IPS DF 4.7 (cell line): ENCODE measurements around the gene AGO1.

Experiments used
- DNase-seq: peaks from one replicate; pipeline ENCODE4 v3.0.0-alpha.2; 2013; ENCODE audit warnings: low spot score; ENCODE audit errors: extremely low read depth

AGO1 gene

DNA sequence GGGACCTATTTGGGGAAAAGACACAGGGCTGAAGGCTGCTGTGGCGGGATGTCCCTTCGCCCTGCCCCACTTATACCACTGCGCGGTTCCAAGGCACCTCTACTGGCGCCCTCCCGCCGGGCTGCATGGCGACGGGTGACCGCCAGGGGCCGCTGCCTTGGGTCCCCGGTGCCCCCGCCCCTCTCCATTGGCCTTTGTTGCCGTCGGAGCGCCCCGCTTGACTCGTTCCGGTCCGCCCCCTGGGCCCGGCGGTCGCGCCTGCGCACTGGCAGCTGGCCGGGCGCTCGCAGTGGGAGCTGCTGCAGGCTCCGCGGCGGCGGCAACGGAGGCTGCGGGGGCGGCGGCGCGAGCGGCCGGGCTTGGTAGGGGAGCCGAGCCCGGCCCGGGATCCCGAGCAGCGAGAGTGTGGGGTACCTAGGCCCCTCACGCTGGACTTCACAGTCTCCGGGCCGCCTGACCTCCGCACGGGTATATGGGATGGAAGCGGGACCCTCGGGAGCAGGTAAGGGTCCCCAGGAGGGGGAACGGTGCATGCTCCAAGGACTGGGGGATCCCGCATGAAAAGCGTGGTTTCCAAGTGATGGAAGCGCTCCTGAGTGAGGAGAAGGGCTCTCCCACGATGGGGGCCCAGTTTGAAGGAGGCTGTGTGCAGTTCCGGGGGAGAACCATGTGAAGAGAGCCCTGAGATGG is at the start of gene AGO1:
TSS of gene AGO1 (plus strand) at position 265 of the 690 bp plus-strand sequence. CDS start at position 478, 213 bp downstream.
- DNase-seq = no peak

DNA sequence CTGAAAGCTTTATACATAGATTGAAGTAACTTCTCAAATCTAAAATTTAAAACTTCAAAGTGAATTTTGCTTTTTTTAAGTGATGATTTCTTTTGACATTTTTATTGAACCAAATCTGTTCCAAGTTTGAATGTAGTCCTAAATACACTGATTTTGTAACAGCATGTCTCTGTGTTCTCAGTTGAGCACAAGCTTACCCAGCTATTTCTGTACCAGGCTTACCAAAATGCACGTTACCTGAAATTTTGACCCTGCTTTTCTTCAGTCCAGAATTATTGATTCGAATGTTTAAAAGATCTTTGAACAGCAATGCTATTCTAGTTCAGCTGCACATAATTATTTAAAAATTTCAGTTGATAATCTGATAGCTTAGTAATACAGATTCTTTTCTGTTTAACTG is 49.6 kb upstream of the AGO1 start:
- DNase-seq = no peak

DNA sequence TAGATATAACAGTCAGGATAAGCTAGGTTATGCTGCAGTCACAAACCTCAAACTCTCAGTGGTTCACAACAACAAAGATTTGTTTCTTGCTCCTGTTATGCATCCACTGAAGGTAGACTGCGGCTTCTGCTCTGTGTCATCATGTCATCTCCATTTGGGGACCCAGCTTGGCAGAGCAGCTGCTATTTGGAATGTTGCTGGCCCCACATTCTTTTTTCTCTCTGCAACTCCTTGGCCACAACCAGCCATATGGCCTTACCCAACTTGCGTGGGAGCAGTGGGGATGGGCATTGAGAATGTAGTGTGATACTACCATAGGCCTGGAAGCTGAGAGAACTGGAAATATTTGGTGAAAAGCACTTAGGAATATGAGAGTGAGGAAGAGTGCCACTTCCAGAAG is 48.8 kb upstream of the AGO1 start:
- no peak for DNase-seq

DNA sequence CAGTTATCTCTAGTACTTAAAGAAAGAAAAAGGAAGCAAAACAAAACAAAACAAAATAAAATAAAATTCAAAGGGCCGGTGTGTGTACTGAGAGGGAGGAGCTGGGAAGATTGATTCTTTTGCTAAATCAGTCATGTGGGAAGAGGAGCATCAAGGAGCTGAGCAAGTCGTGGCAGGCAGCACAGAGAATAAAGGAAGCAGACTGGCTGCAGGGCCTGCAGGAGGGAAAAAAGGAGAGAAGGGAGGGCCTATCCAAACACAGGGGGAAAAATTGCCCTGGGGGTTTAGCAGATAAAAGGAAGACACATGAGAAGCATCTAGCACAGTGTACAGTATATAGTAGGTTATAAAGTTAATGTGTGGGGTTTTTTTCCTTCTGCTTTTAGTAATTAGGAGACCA is 47.6 kb upstream of the AGO1 start:
- no peak for DNase-seq

DNA sequence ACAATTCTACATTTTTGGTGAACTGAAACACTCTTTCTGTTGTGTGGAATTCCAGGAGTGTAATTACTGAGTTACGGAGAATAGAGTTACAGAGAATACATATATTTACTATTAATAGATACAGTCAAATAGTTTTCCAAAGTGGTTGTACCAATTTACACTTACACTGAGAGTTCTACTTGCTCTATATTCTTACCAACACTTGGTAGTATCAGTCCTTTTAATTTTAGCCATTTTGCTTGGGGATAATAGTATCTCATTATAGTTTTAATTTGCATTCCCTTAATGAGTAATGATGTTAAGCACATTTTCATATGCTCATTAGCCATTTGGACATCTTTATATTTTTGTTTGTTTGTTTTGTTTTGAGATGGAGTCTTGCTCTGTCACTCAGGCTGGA is 46.3 kb upstream of the AGO1 start:
- no peak for DNase-seq

DNA sequence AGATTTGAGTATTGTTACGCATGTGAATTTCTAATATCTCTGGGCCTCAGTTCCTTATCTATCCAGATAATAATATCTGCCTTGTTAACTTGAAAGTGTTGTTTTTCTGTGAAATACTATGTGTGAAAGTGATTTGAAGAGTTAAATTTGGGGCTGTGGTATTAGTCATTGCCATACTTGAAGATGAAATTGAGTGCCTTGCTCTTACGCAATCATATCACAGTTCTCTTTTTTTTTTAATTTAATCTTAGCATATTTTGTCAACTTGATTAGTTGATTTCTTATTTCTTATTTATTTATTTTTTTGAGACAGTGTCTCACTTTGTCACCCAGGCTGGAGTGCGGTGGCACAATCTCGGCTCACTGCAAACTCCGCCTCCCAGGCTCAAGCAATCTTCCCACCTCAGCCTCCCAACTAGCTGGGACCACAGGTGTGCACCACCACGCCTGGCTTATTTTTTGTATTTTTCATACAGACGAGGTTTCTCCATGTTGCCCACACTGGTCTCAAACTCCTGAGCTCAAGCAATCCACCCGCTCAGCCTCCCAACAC is 44.2 kb upstream of the AGO1 start:
- no peak for DNase-seq

DNA sequence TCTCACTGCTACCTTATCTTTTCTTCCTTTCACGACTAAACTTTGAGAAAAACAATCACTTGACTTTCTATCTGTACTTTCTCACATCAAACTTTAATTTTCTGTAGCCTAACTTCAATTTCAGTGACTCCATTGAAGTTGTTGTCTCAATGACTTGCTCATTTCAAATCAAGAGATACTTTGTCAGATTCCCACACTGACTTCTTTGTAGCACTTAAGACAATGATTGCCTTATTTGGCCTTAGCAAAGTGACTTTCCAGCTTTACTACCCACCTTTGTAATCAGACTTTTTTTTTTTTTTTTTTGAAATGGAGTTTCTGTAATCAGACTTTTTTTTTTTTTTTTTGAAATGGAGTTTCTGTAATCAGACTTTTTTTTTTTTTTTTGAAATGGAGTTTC is 38.2 kb upstream of the AGO1 start:
- DNase-seq = no peak

DNA sequence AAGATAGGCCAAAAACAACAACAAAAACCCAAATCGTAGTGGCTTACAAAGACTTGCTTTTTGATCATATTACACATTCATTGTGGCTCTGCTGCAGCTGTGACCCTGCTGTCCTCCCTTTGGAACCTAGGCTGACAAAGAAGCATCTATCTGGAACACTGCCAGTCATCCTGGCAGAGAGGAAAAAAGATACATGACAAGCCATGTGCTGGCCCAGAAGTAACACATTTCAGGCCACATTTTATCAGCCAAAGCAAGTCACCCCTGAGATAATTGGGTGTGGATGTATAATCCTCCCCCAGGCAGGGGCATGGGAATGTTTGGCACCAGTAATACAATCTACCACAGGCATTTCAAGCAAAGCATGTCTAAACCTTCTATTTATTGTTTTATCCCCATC is 37.2 kb upstream of the AGO1 start:
- DNase-seq = no peak

DNA sequence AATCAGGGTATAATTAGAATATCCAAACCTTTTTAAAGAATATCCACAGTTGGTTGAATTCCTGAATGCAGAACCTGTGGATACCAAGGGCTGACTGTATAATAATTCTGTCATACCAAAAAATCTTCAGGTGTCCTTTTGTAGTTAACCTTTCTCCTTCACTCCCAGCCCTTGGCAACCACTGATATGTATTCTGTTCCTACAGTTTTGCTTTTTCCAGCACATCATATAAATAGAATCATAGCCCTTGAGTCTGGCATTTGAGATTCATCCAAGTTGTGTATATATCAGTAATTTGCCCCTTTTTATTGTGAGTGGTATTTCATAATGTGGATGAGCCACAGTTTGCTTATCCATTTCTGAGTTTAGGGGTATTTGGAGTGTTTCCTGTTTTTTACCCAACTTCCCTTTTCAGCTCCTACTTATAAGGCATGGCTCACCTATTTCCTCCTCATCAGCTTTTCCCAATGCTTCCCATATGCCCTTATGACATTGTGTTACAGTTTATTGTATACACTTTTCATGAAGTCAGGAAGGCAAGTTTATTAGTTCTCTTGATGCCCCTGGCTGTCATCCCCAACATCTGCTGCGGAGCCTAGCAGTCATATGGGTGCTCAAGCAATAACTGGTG is 35.0 kb upstream of the AGO1 start:
- DNase-seq = no peak

DNA sequence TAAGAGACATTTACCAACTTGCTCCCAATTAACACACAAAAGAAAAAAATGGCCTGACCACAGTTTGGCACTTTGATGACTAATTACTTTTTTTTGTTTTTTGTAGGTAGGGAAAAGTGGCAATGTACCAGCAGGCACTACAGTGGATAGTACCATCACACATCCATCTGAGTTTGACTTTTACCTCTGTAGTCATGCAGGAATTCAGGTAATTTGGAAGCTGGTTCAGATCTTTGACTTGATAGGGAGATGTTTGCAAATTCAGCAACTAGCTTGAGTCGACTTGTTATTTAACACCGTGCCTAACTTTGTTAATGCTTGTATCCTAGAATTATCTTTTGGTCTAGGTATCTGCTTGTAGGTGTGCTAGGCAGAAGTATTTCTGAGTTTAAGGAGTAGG is 33.0 kb upstream of the AGO1 start:
- peak; percentile 14 for DNase-seq

DNA sequence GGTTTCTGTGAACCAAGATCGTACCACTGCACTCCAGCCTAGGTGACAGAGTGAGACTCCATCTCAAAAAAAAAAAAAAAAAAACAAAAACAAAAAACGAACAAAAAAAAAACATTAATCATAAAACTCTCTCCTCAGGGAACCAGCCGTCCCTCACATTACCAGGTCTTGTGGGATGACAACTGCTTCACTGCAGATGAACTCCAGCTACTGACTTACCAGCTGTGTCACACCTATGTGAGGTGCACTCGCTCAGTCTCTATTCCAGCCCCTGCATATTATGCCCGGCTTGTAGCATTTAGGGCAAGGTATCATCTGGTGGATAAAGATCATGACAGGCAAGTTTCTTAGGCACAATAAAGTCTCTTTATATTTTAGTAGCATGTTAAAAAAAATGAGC is 32.3 kb upstream of the AGO1 start:
- DNase-seq = no peak

DNA sequence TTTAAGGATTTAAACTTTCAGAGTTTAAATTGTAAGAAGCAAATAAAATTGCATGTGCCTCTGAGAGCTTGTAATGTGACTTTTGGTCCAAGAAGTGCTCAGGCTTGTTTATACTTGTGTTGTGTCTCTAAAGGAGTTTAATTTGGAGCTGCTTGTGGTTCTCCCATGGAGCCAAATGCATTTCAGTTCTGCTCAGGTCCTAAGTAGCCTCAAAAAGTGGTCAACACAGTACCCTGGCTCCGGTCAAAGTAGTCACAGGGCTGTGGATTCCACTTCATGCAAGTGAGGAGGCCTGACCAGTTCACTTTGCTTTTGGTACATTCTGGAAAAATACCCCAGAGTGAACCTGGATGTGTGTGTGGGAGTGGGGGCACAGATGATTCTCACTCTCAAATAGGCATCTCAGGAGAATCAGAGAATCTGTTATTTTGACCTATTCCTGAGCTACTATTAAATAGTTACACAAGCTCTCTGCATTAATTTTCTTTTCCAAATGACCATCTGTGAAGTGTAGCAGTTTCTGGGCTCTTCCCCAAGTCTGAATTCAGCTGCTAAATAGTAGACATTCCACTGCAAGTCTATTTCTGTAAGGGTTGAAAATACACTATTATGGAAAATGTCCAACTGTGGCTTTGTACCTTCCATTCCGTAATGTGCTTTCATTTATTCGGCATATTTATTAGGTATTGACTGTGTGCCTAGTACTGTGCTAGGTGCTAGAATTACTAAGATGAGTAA is 31.7 kb upstream of the AGO1 start:
- DNase-seq = no peak

DNA sequence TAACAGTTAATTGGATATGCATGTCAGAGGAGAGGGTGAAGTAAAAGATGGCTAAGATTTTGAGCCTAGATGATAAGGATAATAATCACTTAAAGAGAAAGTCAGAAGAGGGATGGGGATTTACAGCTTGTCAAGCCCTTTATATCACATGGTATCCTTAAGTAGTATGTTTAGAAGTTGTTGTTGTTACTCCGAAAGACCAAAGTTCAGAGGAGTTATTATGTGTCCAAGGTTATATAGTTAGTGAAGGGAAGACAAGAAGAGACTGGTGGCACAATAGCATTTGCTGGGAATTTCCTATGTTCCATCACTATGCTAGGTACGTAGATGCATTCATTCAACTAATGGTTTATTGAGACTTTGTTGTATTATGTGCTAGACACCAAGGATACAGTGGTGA is 30.8 kb upstream of the AGO1 start:
- DNase-seq = no peak

DNA sequence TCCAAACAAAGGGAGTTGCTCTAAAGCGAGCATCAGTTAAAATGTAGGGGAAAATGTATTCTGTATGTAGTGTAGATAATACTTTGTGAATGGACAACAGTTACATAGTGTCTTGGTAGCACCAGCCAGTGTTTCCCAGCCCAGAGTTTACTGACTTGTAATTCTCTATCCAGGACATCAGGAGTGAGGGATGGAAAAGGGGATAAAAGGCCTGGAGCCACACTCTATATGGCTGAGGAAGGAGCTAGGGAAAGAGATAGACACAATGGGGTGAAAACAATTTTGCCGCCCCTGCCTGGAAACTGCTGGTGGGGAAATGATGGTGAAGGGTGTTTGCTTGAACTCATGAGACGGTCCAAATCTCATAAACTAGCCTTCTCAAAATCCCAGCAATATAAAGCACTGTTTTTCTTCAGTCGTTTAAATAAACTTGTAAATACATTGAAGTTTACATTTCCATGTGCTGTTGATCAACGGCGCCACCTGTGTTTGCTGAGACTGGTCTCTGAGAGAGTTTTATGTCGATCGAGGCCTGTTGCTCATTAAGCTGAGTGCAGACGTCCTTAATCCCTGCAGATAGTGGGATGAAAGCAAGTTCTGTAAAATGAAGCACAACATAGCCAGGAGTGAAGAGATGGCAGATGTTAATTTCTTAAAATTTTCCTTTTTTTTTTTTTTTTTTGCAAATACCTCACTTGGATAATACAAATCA is 27.9 kb upstream of the AGO1 start:
- DNase-seq = no peak

DNA sequence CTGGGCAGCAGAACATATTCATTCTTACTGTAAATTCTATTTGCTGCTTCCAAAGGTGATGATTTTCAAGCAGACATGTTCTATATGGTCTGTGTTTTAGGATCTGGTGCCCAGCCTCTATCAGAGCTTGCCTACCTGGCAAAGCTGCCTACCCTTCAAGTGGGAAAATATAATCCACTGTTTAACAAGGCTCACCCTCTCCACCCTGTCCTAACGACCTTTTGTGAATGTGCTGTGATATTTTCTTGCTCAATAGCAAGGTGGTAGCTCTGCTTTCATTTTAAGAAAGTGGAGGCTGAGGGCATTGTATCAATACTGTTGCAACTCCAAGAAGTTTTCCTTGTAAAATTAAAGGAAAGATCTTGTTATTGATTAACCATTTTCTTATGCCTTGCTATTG is 26.0 kb upstream of the AGO1 start:
- no peak for DNase-seq

DNA sequence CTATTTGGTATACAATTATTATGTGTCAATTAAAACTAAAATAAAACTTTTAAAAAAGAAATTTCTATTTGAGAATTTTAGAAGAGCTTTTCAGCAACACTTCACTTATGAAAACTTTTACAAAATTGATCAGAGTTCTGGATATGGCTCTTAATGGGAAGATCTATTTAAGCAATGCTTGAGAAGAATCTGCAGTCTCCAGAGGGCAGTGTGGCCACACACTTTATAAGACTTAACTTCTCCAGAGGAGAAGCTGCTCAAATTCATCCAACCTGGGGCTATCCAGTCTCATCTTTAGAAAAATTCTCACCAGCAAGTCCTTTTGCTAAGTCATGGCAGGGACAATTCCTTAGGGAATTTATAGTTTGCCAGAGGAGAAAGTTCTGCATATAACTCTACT is 25.2 kb upstream of the AGO1 start:
- DNase-seq = no peak

DNA sequence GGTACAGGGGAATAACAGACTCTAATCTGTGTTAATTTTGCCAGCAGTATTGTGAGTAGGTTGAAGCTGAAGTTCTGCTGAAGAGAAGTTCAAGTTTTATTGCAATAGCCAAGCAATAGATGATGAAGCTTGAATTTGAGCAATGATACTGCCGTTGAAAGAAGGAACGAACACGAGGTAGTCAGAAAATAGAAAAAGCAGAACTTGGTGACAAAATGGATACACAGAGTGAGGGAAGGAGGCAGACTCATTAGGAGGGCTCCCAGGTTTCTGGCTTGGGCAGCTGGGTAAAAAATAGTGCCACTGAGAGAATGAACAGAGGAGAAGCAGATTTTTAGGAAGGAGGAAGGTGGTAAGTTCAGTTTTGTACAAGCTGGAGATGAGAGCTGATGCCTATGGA is 22.3 kb upstream of the AGO1 start:
- DNase-seq = no peak

DNA sequence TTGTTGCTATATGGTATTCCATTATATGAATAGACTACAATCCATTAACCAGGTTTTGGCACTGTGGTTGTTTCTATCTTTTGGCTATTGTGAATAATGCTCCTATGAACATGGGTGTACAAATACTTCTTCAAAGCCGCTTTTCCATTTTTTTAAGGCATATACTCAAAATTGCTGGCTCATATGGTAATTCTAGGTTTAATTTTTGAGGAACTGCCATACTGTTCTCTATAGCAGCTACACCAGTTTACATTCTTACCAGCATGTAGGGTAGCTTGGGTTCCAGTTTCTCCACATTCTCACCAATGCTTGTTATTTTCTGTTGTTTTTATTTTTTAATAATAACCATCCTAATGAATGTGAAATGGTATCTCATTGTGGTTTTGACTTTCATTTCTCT is 19.9 kb upstream of the AGO1 start:
- DNase-seq = no peak

DNA sequence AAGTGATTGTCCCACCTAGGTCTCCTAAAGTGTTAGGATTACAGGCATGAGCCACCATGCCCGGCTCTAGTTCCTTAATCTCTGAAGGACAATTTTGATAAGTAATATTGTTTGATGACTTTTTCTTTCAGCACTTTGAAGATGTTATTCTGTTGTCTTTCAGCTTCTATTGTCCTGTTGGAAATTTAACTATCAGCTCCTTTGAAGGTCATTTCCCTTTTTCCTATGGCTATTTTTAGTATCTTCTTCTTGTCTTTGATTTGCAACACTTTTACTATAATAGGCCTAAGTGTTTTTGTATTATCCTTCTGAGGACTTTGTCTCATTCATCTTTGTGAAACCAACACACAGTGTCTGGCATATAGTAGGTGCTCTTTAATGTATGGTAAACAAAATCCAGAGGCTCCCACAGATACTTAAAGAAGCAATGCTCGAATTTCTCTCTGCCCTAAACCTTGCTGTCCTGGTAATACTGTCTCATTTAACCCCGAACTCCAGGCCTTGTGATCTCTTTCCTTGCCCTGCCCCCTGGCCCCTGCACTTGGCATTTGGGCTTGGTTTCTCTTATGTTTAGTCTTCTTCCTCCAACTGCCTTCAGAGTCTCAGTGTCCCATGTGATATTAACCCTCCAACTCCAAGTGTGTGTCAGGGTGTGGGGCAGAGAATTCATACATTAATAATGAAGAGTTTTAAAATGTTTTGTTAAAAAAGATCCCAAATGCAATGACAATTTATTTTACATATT is 19.0 kb upstream of the AGO1 start:
- no peak for DNase-seq

DNA sequence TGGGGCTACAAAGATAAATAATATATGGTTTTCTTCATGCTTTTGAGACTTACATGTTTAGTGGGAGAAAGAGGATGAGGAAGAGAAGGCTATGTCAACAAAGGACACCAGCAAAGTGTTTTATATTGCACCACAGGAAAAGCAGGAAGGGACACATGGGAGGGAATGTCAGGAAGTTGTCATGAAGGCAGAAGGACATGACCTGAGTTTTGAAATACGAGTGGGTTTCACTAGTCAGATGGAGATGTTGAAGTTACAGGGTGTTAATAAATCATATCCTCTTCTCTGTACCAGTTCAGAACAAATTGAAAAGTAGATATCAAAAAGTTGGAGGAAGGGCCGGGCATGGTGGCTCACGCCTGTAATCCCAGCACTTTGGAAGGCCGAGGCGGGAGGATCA is 18.2 kb upstream of the AGO1 start:
- DNase-seq = no peak

DNA sequence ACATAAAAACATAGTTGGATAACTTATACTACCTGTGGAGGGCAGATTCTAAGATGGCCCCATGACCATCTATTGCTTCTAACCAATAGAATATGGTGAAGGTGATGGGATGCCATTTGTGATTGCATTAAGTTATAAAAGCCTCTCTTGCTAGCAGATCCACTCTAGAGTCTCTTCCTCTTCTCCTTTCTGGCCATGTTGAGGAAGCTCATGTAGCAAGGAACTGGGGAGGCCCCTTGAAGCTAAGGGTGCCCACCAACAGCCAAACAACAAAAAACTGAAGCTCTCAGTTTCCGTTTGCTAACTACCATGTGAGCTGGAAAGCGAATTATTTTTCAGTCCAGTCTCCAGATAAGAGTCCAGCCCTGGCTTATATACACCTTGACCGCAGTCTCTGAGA is 16.0 kb upstream of the AGO1 start:
- no peak for DNase-seq
